Suprapubic skin (tissue), 4 donors: Measurements from ENCODE around the gene TYMS. TPM values are rescaled to one million over a fixed set of nuclear protein-coding genes. Genes with fewer than 3 reads are reported as not detected.

Experiments
- DNase-seq, 2 donors: peaks; one replicate each; pipeline ENCODE4 v3.0.0-alpha.2; 2019; ENCODE audit warnings: low spot score in 2 of 2
- H3K27ac ChIP-seq: fragments of 200-600 bp; sonication (generic); one replicate; pipeline ENCODE4 v1.5.1; 2019
- H3K27me3 ChIP-seq: fragments of 200-600 bp; sonication (generic); one replicate; pipeline ENCODE4 v1.5.1; 2019
- H3K36me3 ChIP-seq: fragments of 200-600 bp; sonication (generic); one replicate; pipeline ENCODE4 v1.5.1; 2019
- H3K4me1 ChIP-seq: fragments of 200-600 bp; sonication (generic); one replicate; pipeline ENCODE4 v1.5.1; 2019
- H3K4me3 ChIP-seq: fragments of 200-600 bp; sonication (generic); one replicate; pipeline ENCODE4 v1.5.1; 2019; ENCODE audit warnings: mild to moderate bottlenecking
- H3K9me3 ChIP-seq: fragments of 200-600 bp; sonication (generic); one replicate; pipeline ENCODE4 v1.5.1; 2019
- CTCF ChIP-seq, 2 donors: fragments of 200-600 bp in 1 of 2; fragments of 450-650 bp in 1 of 2; sonication (generic) in 1 of 2; IDR thresholded peaks; one replicate each; pipeline ENCODE4 v1.5.1; 2016 to 2019; ENCODE audit warnings: antibody characterized with exemption in 2 of 2, mild to moderate bottlenecking in 1 of 2, moderate library complexity in 1 of 2
- EP300 ChIP-seq: sonication (generic); formaldehyde crosslinking; IDR thresholded peaks from one replicate; pipeline ENCODE4 v1.6.1; 2017; ENCODE audit warnings: antibody characterized with exemption
- POLR2A ChIP-seq, 2 donors: fragments of 450-650 bp; IDR thresholded peaks; one replicate each; pipeline ENCODE4 v1.6.1; 2017; ENCODE audit warnings: antibody characterized with exemption in 2 of 2, mild to moderate bottlenecking in 2 of 2, moderate library complexity in 2 of 2
- POLR2AphosphoS5 ChIP-seq, 3 donors: sonication (generic); formaldehyde crosslinking; IDR thresholded peaks; one replicate each; pipeline ENCODE4 v1.6.1; 2017; ENCODE audit warnings: antibody characterized with exemption in 3 of 3
- WGBS: methylation state at CpG from one replicate; pipeline ENCODE4 v1.1.5; 2018; 5-methylcytosine and 5-hydroxymethylcytosine counted together
- total RNA-seq, 4 donors: library from RNA; depleted of rRNA; stranded (reverse); fragments of >200 nt; gene quantifications; one replicate each; pipeline ENCODE4 v1.1.0, GENCODE V29; 2016

The TYMS gene
- total RNA-seq, 4 donors from 2014 or later: 2.6 to 5.9 (median 3.2) TPM

GRCh38 chr18:629269-630150, 27.9 kb upstream of the TYMS start:
- H3K4me3 ChIP-seq: no peak overlapping the region
- TF ChIP-seq CTCF (IDR thresholded peaks at IDR 0.05) (no peak), POLR2A (IDR thresholded peaks at IDR 0.05) (no peak), POLR2AphosphoS5 (IDR thresholded peaks at IDR 0.05) (no peak), EP300 (no peak)
- H3K27ac ChIP-seq: no peak overlapping the region
- no peaks in the 10 kb centered on the region for H3K4me1 ChIP-seq
- no peak for DNase-seq
- no peaks in the 10 kb centered on the region for H3K27me3 ChIP-seq
- 91% methylated on average over 6 of the region's 6 CpGs for WGBS
- H3K36me3 ChIP-seq: no peaks in the 10 kb centered on the region
- H3K9me3 ChIP-seq: no peaks in the 10 kb centered on the region

GRCh38 chr18:631560-631959, 25.9 kb upstream of the TYMS start:
- Histone ChIP-seq H3K4me3 (no peak overlapping the region), H3K27me3 (no peaks in the 10 kb centered on the region), H3K36me3 (no peaks in the 10 kb centered on the region), H3K9me3 (no peaks in the 10 kb centered on the region), H3K27ac (no peak overlapping the region), H3K4me1 (no peaks in the 10 kb centered on the region)
- no peak for DNase-seq
- no peak for TF ChIP-seq EP300
- no peak for TF ChIP-seq CTCF (IDR thresholded peaks at IDR 0.05)
- TF ChIP-seq POLR2AphosphoS5 (IDR thresholded peaks at IDR 0.05): no peak
- no peak for TF ChIP-seq POLR2A (IDR thresholded peaks at IDR 0.05)

GRCh38 chr18:634551-635045, 22.9 kb upstream of the TYMS start:
- no peak for TF ChIP-seq CTCF (IDR thresholded peaks at IDR 0.05)
- Histone ChIP-seq H3K4me3 (no peak overlapping the region), H3K36me3 (no peaks in the 10 kb centered on the region), H3K27ac (no peak overlapping the region), H3K27me3 (no peaks in the 10 kb centered on the region), H3K4me1 (no peaks in the 10 kb centered on the region), H3K9me3 (no peaks in the 10 kb centered on the region)
- 45% methylated on average over 2 of the region's 2 CpGs for WGBS
- DNase-seq: no peak

- TF ChIP-seq EP300 (no peak), POLR2AphosphoS5 (IDR thresholded peaks at IDR 0.05) (no peak), CTCF (IDR thresholded peaks at IDR 0.05) (no peak), POLR2A (IDR thresholded peaks at IDR 0.05) (no peak)
- H3K27me3 ChIP-seq: no peaks in the 10 kb centered on the region
- no peak for DNase-seq
- WGBS: 50% methylated on average over 8 of the region's 8 CpGs
- H3K36me3 ChIP-seq: no peaks in the 10 kb centered on the region
- no peaks in the 10 kb centered on the region for H3K9me3 ChIP-seq
- H3K4me1 ChIP-seq: no peaks in the 10 kb centered on the region
- H3K4me3 ChIP-seq: no peak overlapping the region
- H3K27ac ChIP-seq: no peak overlapping the region
Measured at GRCh38 chr18:635171-635570, 22.3 kb upstream of the TYMS start.

- H3K36me3 ChIP-seq: no peaks in the 10 kb centered on the region
- no peaks in the 10 kb centered on the region for H3K4me1 ChIP-seq
- H3K27me3 ChIP-seq: no peaks in the 10 kb centered on the region
- H3K27ac ChIP-seq: no peak overlapping the region
- no peak for TF ChIP-seq POLR2AphosphoS5 (IDR thresholded peaks at IDR 0.05)
- TF ChIP-seq POLR2A (IDR thresholded peaks at IDR 0.05): no peak
- TF ChIP-seq EP300: no peak
- no peak for TF ChIP-seq CTCF (IDR thresholded peaks at IDR 0.05)
- no peaks in the 10 kb centered on the region for H3K9me3 ChIP-seq
- 91% methylated on average over 6 of the region's 6 CpGs for WGBS
- no peak overlapping the region for H3K4me3 ChIP-seq
- no peak for DNase-seq
Measured at GRCh38 chr18:641224-641623, 16.2 kb upstream of the TYMS start.
